Breast epithelium (tissue), 3 donors: ENCODE data around the gene GLCCI1.

ENCODE experiments used
- CTCF ChIP-seq, 3 donors: fragments of 450-650 bp; IDR thresholded peaks; one replicate each; pipeline ENCODE4 v1.5.1; 2016 to 2017; ENCODE audit warnings: antibody characterized with exemption in 3 of 3, mild to moderate bottlenecking in 3 of 3, moderate library complexity in 3 of 3
- POLR2A ChIP-seq: fragments of 450-650 bp; IDR thresholded peaks from one replicate; pipeline ENCODE4 v1.6.1; 2016; ENCODE audit warnings: antibody characterized with exemption, mild to moderate bottlenecking, moderate library complexity
- POLR2AphosphoS5 ChIP-seq, 3 donors: sonication (generic); formaldehyde crosslinking; IDR thresholded peaks; one replicate each; pipeline ENCODE4 v1.6.1; 2017; ENCODE audit warnings: antibody characterized with exemption in 3 of 3

- TF ChIP-seq CTCF (IDR thresholded peaks at IDR 0.05) (no peak), POLR2AphosphoS5 (IDR thresholded peaks at IDR 0.05) (no peak), POLR2A (no peak)
These were observed 68.6 kb downstream of the GLCCI1 start for GRCh38 chr7:8037151-8037550.
